SK-N-SH (cell line): ENCODE measurements around the gene CENPX. TPM values are rescaled to one million over a fixed set of nuclear protein-coding genes. Genes with fewer than 3 reads are reported as not detected.

Experiments
- CTCF ChIA-PET: fragments of 300-600, 350-600 bp; formaldehyde crosslinking; extraction: SDS; loops from one replicate; lab custom pipeline; 2021; lab: Yijun Ruan, JAX
- POLR2A ChIA-PET: fragments of 350-600 bp; sonication (Branson Sonifier 250); formaldehyde crosslinking; extraction: SDS; loops from one replicate; lab custom pipeline; 2020; ENCODE audit warnings: antibody characterized with exemption, inconsistent platforms; lab: Yijun Ruan, JAX
- DNase-seq: peaks from one replicate; pipeline ENCODE4 v3.0.0; 2012
- H2AFZ ChIP-seq: fragments of 200-600 bp; sonication (generic); 2 replicates; pipeline ENCODE4 v1.8.1; 2016; ENCODE audit warnings: antibody characterized with exemption, mild to moderate bottlenecking, low read depth
- H3F3A ChIP-seq: fragments of 200-600 bp; sonication (generic); replicated peaks from 2 replicates; pipeline ENCODE3; 2016; ENCODE audit warnings: antibody characterized with exemption, mild to moderate bottlenecking; ENCODE audit not compliant: insufficient read depth
- H3K27ac ChIP-seq, 2 experiments: fragments of 200-500 bp in 1 of 2; fragments of 200-600 bp in 1 of 2; sonication (Bioruptor generic) in 1 of 2; sonication (generic), shearing (Covaris generic) in 1 of 2; 2 replicates each; pipeline versions ENCODE4 v1.5.1 to v1.6.1; 2014 to 2016; ENCODE audit warnings: low read depth in 2 of 2, inconsistent platforms in 1 of 2, low read length in 1 of 2, mild to moderate bottlenecking in 1 of 2, mixed read lengths in 1 of 2
- H3K27me3 ChIP-seq: fragments of 200-600 bp; sonication (generic), shearing (Covaris generic); 2 replicates; pipeline ENCODE4 v1.6.1; 2016; ENCODE audit warnings: mixed run types; ENCODE audit not compliant: insufficient read depth
- H3K36me3 ChIP-seq, 2 experiments: fragments of 200-500 bp in 1 of 2; fragments of 200-600 bp in 1 of 2; sonication (Bioruptor generic) in 1 of 2; sonication (generic) in 1 of 2; replicated peaks in 1 of 2; 2 replicates each; pipeline versions ENCODE3 to v1.5.1; 2014 to 2016; ENCODE audit warnings: low read length in 1 of 2, mild to moderate bottlenecking in 1 of 2; ENCODE audit not compliant: insufficient read depth in 2 of 2, control insufficient read depth in 1 of 2
- H3K4me1 ChIP-seq, 2 experiments: fragments of 200-500 bp in 1 of 2; fragments of 200-600 bp in 1 of 2; sonication (Bioruptor generic) in 1 of 2; sonication (generic), shearing (Covaris generic) in 1 of 2; 2 replicates each; pipeline versions ENCODE4 v1.5.1 to v1.6.1; 2014 to 2016; ENCODE audit warnings: low read depth in 1 of 2, low read length in 1 of 2, mixed run types in 1 of 2; ENCODE audit not compliant: insufficient read depth in 2 of 2, control insufficient read depth in 1 of 2
- H3K4me2 ChIP-seq: fragments of 200-600 bp; sonication (generic), shearing (Covaris generic); 2 replicates; pipeline ENCODE4 v1.6.1; 2017; ENCODE audit warnings: mixed run types
- H3K4me3 ChIP-seq, 2 experiments: fragments of 200-500 bp in 1 of 2; fragments of 200-600 bp in 1 of 2; sonication (Bioruptor generic) in 1 of 2; sonication (generic), shearing (Covaris generic) in 1 of 2; 2 replicates each; pipeline versions ENCODE4 v1.5.1 to v1.8.1; 2014 to 2016; ENCODE audit warnings: low read depth in 2 of 2, inconsistent platforms in 1 of 2, low read length in 1 of 2, mild to moderate bottlenecking in 1 of 2, mixed read lengths in 1 of 2, moderate library complexity in 1 of 2
- H3K79me2 ChIP-seq: fragments of 200-600 bp; sonication (generic); 2 replicates; pipeline ENCODE4 v1.8.1; 2017; ENCODE audit warnings: mild to moderate bottlenecking; ENCODE audit not compliant: insufficient read depth
- H3K9ac ChIP-seq: fragments of 200-600 bp; sonication (generic); 2 replicates; pipeline ENCODE4 v1.6.1; 2017; ENCODE audit warnings: mixed run types
- H3K9me2 ChIP-seq: fragments of 200-600 bp; sonication (generic); 2 replicates; pipeline ENCODE4 v1.6.1; 2017; ENCODE audit warnings: mixed run types
- H3K9me3 ChIP-seq: fragments of 200-600 bp; sonication (generic); 2 replicates; pipeline ENCODE4 v1.6.1; 2017; ENCODE audit warnings: mixed run types, mild to moderate bottlenecking, moderate library complexity
- H4K20me1 ChIP-seq: fragments of 200-600 bp; sonication (generic); 2 replicates; pipeline ENCODE4 v1.6.1; 2017; ENCODE audit warnings: mild to moderate bottlenecking, mixed run types; ENCODE audit not compliant: insufficient read depth
- EP300 ChIP-seq, 2 experiments: IDR thresholded peaks; 2 replicates each; pipeline versions ENCODE4 v1.4.0 to v1.6.1; 2012; ENCODE audit warnings: borderline replicate concordance in 1 of 2, low read depth in 1 of 2, low read length in 1 of 2
- EZH2phosphoT487 ChIP-seq: fragments of 200-600 bp; sonication (generic); IDR thresholded peaks from 2 replicates; pipeline ENCODE4 v1.6.1; 2017; ENCODE audit warnings: low read depth, mixed run types, mild to moderate bottlenecking, antibody characterized with exemption, moderate library complexity, borderline replicate concordance
- FOXJ3 ChIP-seq: sonication (generic); formaldehyde crosslinking; IDR thresholded peaks from 2 replicates; pipeline ENCODE4 v1.5.1; 2020; ENCODE audit warnings: mild to moderate bottlenecking, missing genetic modification reagents
- FOXM1 ChIP-seq: IDR thresholded peaks from 2 replicates; pipeline ENCODE4 v1.4.0; 2012; ENCODE audit warnings: low read depth, mild to moderate bottlenecking
- MEF2A ChIP-seq: IDR thresholded peaks from 2 replicates; pipeline ENCODE4 v1.4.0; 2012; ENCODE audit warnings: low read depth, borderline replicate concordance
- NFIC ChIP-seq: IDR thresholded peaks from 2 replicates; pipeline ENCODE4 v1.4.0; 2012; ENCODE audit warnings: borderline replicate concordance
- RAD21 ChIP-seq: IDR thresholded peaks from 2 replicates; pipeline ENCODE4 v1.6.1; 2012; ENCODE audit warnings: mild to moderate bottlenecking, low read length
- RCOR1 ChIP-seq: fragments of 150-350 bp; IDR thresholded peaks from 2 replicates; pipeline ENCODE4 v1.6.1; 2017; ENCODE audit warnings: antibody characterized with exemption, low read length
- RFX5 ChIP-seq: IDR thresholded peaks from 2 replicates; pipeline ENCODE4 v1.6.1; 2012; ENCODE audit warnings: mild to moderate bottlenecking, improper control_type of control experiment, low read length
- RXRA ChIP-seq: IDR thresholded peaks from 2 replicates; pipeline ENCODE4 v1.4.0; 2012; ENCODE audit warnings: low read depth, mild to moderate bottlenecking, borderline replicate concordance
- SIN3A ChIP-seq: IDR thresholded peaks from 2 replicates; pipeline ENCODE4 v1.6.1; 2012; ENCODE audit warnings: low read depth, mild to moderate bottlenecking, low read length, moderate library complexity, borderline replicate concordance
- TAF1 ChIP-seq: IDR thresholded peaks from 2 replicates; pipeline ENCODE4 v1.6.1; 2012; ENCODE audit warnings: low read depth, mild to moderate bottlenecking, low read length, moderate library complexity, borderline replicate concordance
- TCF12 ChIP-seq: IDR thresholded peaks from 2 replicates; pipeline ENCODE4 v1.4.0; 2012
- YY1 ChIP-seq: IDR thresholded peaks from 2 replicates; pipeline ENCODE4 v1.4.0; 2012; ENCODE audit warnings: low read depth, mild to moderate bottlenecking
- WGBS: methylation state at CpG from one replicate; pipeline ENCODE4 v1.1.6; 2017; ENCODE audit warnings: low lambda C conversion rate; 5-methylcytosine and 5-hydroxymethylcytosine counted together
- polyA plus RNA-seq, 3 experiments: library from polyadenylated mRNA; depleted of rRNA; stranded (reverse); fragments of >200 nt; gene quantifications; 2 replicates each; pipeline ENCODE4 v1.2.3, GENCODE V29; 2012
- TF ChIP-seq, protein P1 (sequence below): fragments of 200-600 bp; sonication (generic); IDR thresholded peaks from 2 replicates; pipeline ENCODE4 v1.6.1; 2017; ENCODE audit warnings: antibody characterized with exemption, mild to moderate bottlenecking, moderate library complexity
- TF ChIP-seq, protein P2 (sequence below): IDR thresholded peaks from 2 replicates; pipeline ENCODE4; 2012
- TF ChIP-seq, protein P3 (sequence below): fragments of 150-350 bp; IDR thresholded peaks from 2 replicates; pipeline ENCODE4 v1.6.1; 2016; ENCODE audit warnings: mild to moderate bottlenecking, low read depth, low read length
- TF ChIP-seq, protein P4 (sequence below): IDR thresholded peaks from 2 replicates; pipeline ENCODE4 v1.4.0; 2012; ENCODE audit warnings: low read depth, borderline replicate concordance
- TF ChIP-seq, protein P5 (sequence below): fragments of 150-350 bp; IDR thresholded peaks from 2 replicates; pipeline ENCODE4 v1.6.1; 2017; ENCODE audit warnings: antibody characterized with exemption, low read length, low read depth, borderline replicate concordance

Gene CENPX
- polyA plus RNA-seq, 1 of the 3 experiments (the other 2 are of a cell fraction): 255 TPM

DNA sequence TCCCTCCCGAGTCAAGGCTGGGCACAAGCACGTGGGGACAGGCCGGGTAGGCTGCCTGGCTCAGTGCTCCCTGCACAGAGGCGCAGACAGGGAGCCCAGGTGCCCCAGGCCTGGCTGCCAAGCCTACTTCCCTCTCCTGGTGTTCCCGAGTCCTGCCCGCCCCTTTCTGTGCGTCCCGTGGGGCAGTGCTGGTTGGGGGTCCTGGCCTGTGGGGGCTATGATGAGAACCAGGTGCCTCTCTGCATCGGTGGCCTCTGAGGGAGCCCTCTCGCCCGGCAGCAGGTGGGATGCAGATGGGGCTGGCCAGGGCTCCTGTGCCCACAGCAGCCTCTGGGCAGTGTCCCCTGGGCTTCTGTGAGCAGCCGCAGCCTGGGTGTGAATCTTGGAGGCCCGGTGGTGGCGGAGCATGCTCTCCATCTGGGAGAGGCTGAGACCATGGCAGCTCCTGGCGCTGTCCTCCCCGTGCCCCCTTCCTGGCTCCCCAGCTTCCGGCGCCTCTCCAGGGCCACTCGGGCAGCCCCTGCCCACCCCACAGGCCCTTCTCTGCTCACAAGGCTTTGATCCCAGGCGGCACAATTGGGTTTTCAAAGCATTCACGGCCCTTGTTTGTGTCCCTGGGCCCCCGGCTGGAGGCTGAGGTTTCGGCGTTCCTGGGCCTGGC, 7.2 kb downstream of the CENPX start (continued):
- TF ChIP-seq, protein P1, sequence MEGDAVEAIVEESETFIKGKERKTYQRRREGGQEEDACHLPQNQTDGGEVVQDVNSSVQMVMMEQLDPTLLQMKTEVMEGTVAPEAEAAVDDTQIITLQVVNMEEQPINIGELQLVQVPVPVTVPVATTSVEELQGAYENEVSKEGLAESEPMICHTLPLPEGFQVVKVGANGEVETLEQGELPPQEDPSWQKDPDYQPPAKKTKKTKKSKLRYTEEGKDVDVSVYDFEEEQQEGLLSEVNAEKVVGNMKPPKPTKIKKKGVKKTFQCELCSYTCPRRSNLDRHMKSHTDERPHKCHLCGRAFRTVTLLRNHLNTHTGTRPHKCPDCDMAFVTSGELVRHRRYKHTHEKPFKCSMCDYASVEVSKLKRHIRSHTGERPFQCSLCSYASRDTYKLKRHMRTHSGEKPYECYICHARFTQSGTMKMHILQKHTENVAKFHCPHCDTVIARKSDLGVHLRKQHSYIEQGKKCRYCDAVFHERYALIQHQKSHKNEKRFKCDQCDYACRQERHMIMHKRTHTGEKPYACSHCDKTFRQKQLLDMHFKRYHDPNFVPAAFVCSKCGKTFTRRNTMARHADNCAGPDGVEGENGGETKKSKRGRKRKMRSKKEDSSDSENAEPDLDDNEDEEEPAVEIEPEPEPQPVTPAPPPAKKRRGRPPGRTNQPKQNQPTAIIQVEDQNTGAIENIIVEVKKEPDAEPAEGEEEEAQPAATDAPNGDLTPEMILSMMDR: no peak
- no peak for TF ChIP-seq YY1
- TF ChIP-seq RXRA: no peak
- TF ChIP-seq FOXJ3 (CRISPR knock-in tag): no peak
- TF ChIP-seq, all 33 proteins: peak for 0

DNA sequence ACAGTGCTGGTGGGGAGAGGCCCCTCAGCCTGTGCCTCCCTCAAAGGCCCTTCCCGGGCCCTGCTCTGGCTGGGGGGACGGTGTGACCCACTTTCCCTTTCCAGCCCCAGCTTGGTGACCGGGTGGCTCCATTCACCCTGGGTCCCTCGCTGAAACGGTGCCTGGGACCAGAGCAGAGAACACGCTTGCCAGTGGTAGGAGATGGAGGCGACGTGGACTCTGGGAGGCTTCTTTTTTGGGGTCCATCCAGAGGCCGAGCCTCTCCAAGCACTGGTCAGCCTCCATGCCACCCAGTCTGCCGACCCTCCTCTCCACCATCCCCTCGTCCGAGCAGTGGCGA, 7.7 kb downstream of the CENPX start:
- H3F3A ChIP-seq: peaks cover 12% of the 10 kb centered on the region
- H3K27me3 ChIP-seq: no peaks in the 10 kb centered on the region
- ChIA-PET POLR2A (no interaction called here), CTCF (interaction anchor here (1.1 to 35.7 kb wide), 4 partner anchors 16 to 145 kb away, joined by 3 to 1216 read pairs (median 12); partner anchors contain the start of genes NOTUM and RAC3)
- no peaks in the 10 kb centered on the region for H4K20me1 ChIP-seq
- no peak overlapping the region for H3K4me2 ChIP-seq
- H3K27ac ChIP-seq: no peak overlapping the region
- peaks cover 7 to 23% of the 10 kb centered on the region in 2 experiments for H3K36me3 ChIP-seq
- H3K4me1 ChIP-seq: peaks cover 0 to 21% of the 10 kb centered on the region in 2 experiments; a peak in 1 of 4 replicates
- WGBS: 83% methylated on average over 13 of the region's 13 CpGs
- peaks cover 6% of the 10 kb centered on the region; the same call in 1 of the 2 replicates for H3K79me2 ChIP-seq
- no peak overlapping the region for H3K4me3 ChIP-seq
- H3K9me3 ChIP-seq: no peaks in the 10 kb centered on the region
- TF ChIP-seq FOXM1: no peak
- TF ChIP-seq, protein P2, sequence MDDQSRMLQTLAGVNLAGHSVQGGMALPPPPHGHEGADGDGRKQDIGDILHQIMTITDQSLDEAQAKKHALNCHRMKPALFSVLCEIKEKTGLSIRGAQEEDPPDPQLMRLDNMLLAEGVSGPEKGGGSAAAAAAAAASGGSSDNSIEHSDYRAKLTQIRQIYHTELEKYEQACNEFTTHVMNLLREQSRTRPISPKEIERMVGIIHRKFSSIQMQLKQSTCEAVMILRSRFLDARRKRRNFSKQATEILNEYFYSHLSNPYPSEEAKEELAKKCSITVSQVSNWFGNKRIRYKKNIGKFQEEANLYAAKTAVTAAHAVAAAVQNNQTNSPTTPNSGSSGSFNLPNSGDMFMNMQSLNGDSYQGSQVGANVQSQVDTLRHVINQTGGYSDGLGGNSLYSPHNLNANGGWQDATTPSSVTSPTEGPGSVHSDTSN: no peak
- no peak for TF ChIP-seq RAD21
- TF ChIP-seq FOXJ3 (CRISPR knock-in tag): no peak
- TF ChIP-seq EZH2phosphoT487: no peak
- TF ChIP-seq RCOR1: no peak
- no peak for TF ChIP-seq SIN3A
- no peak for TF ChIP-seq RFX5
- TF ChIP-seq TAF1: no peak
- TF ChIP-seq, protein P3, sequence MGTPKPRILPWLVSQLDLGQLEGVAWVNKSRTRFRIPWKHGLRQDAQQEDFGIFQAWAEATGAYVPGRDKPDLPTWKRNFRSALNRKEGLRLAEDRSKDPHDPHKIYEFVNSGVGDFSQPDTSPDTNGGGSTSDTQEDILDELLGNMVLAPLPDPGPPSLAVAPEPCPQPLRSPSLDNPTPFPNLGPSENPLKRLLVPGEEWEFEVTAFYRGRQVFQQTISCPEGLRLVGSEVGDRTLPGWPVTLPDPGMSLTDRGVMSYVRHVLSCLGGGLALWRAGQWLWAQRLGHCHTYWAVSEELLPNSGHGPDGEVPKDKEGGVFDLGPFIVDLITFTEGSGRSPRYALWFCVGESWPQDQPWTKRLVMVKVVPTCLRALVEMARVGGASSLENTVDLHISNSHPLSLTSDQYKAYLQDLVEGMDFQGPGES: no peak
- TF ChIP-seq MEF2A: no peak
- TF ChIP-seq, protein P4, sequence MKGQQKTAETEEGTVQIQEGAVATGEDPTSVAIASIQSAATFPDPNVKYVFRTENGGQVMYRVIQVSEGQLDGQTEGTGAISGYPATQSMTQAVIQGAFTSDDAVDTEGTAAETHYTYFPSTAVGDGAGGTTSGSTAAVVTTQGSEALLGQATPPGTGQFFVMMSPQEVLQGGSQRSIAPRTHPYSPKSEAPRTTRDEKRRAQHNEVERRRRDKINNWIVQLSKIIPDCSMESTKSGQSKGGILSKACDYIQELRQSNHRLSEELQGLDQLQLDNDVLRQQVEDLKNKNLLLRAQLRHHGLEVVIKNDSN: no peak
- TF ChIP-seq, protein P5, sequence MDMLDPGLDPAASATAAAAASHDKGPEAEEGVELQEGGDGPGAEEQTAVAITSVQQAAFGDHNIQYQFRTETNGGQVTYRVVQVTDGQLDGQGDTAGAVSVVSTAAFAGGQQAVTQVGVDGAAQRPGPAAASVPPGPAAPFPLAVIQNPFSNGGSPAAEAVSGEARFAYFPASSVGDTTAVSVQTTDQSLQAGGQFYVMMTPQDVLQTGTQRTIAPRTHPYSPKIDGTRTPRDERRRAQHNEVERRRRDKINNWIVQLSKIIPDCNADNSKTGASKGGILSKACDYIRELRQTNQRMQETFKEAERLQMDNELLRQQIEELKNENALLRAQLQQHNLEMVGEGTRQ: no peak
- no peak for TF ChIP-seq NFIC
- TF ChIP-seq TCF12: no peak
- no peak for TF ChIP-seq EP300 (IDR thresholded peaks at IDR 0.05; ENCODE audit: borderline replicate concordance in 1 of 2, low read depth in 1 of 2, low read length in 1 of 2)
- H3K9ac ChIP-seq: no peak overlapping the region
- H2AFZ ChIP-seq: no peak overlapping the region
- no peak for DNase-seq
- no peaks in the 10 kb centered on the region for H3K9me2 ChIP-seq
